CD14-positive monocyte (primary cell): Measurements from ENCODE around the gene KCNE4. TPM values are rescaled to one million over a fixed set of nuclear protein-coding genes. Genes with fewer than 3 reads are reported as not detected.

Source experiments
- DNase-seq, 3 donors: peaks; one replicate each; pipeline ENCODE4 v3.0.0-alpha.2; 2011 to 2022
- H2AFZ ChIP-seq: 2 replicates; pipeline ENCODE4 v1.6.0; 2012; ENCODE audit warnings: mild to moderate bottlenecking, low read depth, low read length, inconsistent platforms; ENCODE audit not compliant: insufficient read depth, poor library complexity, severe bottlenecking
- H3K27ac ChIP-seq, 2 donors: 1 replicate in 1 of 2; 2 replicates in 1 of 2; pipeline ENCODE4 v1.5.1; 2012 to 2013; ENCODE audit warnings: low read length in 2 of 2, control low read depth in 1 of 2, inconsistent platforms in 1 of 2, low read depth in 1 of 2, mild to moderate bottlenecking in 1 of 2
- H3K27me3 ChIP-seq, 2 donors: one replicate each; pipeline versions ENCODE4 v1.6.0 to v1.6.1; 2011 to 2013; ENCODE audit warnings: low read length in 2 of 2; ENCODE audit not compliant: control insufficient read depth in 2 of 2, insufficient read depth in 2 of 2
- H3K36me3 ChIP-seq, 2 donors: replicated peaks in 1 of 2; 1 replicate in 1 of 2; 2 replicates in 1 of 2; pipeline versions ENCODE4 v1.5.1 to v1.6.1; 2012 to 2013; ENCODE audit warnings: low read length in 2 of 2, control low read depth in 1 of 2, inconsistent platforms in 1 of 2, mild to moderate bottlenecking in 1 of 2; ENCODE audit not compliant: insufficient read depth in 2 of 2, control insufficient read depth in 1 of 2
- H3K4me1 ChIP-seq, 2 donors: 1 replicate in 1 of 2; 2 replicates in 1 of 2; pipeline versions ENCODE4 v1.5.1 to v1.6.1; 2012 to 2013; ENCODE audit warnings: low read length in 2 of 2, control low read depth in 1 of 2, inconsistent platforms in 1 of 2, mild to moderate bottlenecking in 1 of 2, moderate library complexity in 1 of 2; ENCODE audit not compliant: insufficient read depth in 2 of 2, control insufficient read depth in 1 of 2
- H3K4me2 ChIP-seq: replicated peaks from 2 replicates; pipeline ENCODE3; 2012; ENCODE audit warnings: low read length, moderate library complexity, mild to moderate bottlenecking; ENCODE audit not compliant: poor library complexity, severe bottlenecking; ENCODE audit errors: extremely low read depth
- H3K4me3 ChIP-seq, 3 experiments: fragments of 200-600 bp in 1 of 3; sonication (generic) in 1 of 3; replicated peaks in 1 of 3; 1 replicate in 2 of 3; 2 replicates in 1 of 3; pipeline ENCODE4 v1.5.1; 2011 to 2013; ENCODE audit warnings: low read length in 3 of 3, mild to moderate bottlenecking in 3 of 3, control low read depth in 2 of 3, low read depth in 2 of 3, inconsistent platforms in 1 of 3, moderate library complexity in 1 of 3
- H3K79me2 ChIP-seq: 2 replicates; pipeline ENCODE4 v1.6.0; 2012; ENCODE audit warnings: mild to moderate bottlenecking, control low read depth, inconsistent platforms, low read length, moderate library complexity; ENCODE audit not compliant: insufficient read depth
- H3K9ac ChIP-seq: 2 replicates; pipeline ENCODE4 v1.6.0; 2017; ENCODE audit warnings: low read length, mild to moderate bottlenecking; ENCODE audit not compliant: insufficient read depth, poor library complexity, severe bottlenecking
- H3K9me3 ChIP-seq, 2 donors: replicated peaks in 1 of 2; 1 replicate in 1 of 2; 2 replicates in 1 of 2; pipeline versions ENCODE4 v1.5.1 to v1.6.1; 2012 to 2013; ENCODE audit warnings: low read length in 2 of 2, control low read depth in 1 of 2; ENCODE audit not compliant: control insufficient read depth in 1 of 2, insufficient read depth in 1 of 2
- H4K20me1 ChIP-seq: 2 replicates; pipeline ENCODE4 v1.6.0; 2012; ENCODE audit warnings: mild to moderate bottlenecking, low read length, control low read depth, moderate library complexity; ENCODE audit not compliant: insufficient read depth
- H3K27ac Mint-ChIP-seq, 7 donors: one replicate each; pipeline ENCODE4 v1.8.0; 2020; ENCODE audit warnings: mild to moderate bottlenecking in 7 of 7, mixed read lengths in 7 of 7, moderate library complexity in 6 of 7, inconsistent platforms in 2 of 7
- H3K27me3 Mint-ChIP-seq, 3 donors: one replicate each; pipeline ENCODE4 v1.8.0; 2021 to 2022; ENCODE audit warnings: low read depth in 3 of 3, mild to moderate bottlenecking in 3 of 3, mixed read lengths in 3 of 3, moderate library complexity in 3 of 3, inconsistent platforms in 1 of 3
- H3K36me3 Mint-ChIP-seq, 2 donors: one replicate each; pipeline ENCODE4 v1.8.0; 2020; ENCODE audit warnings: mixed read lengths in 2 of 2, inconsistent platforms in 1 of 2, mild to moderate bottlenecking in 1 of 2
- H3K4me1 Mint-ChIP-seq: one replicate; pipeline ENCODE4 v1.8.0; 2020; ENCODE audit warnings: mild to moderate bottlenecking, mixed read lengths
- H3K4me3 Mint-ChIP-seq, 2 donors: one replicate each; pipeline ENCODE4 v1.8.0; 2020; ENCODE audit warnings: mild to moderate bottlenecking in 2 of 2, mixed read lengths in 2 of 2, moderate library complexity in 1 of 2
- H3K9me3 Mint-ChIP-seq, 7 donors: one replicate each; pipeline ENCODE4 v1.8.0; 2020 to 2022; ENCODE audit warnings: mixed read lengths in 7 of 7, mild to moderate bottlenecking in 6 of 7, moderate library complexity in 6 of 7, inconsistent platforms in 2 of 7
- whole genome bisulfite sequencing: methylation state at CpG from one replicate; pipeline ENCODE4 v1.1.5; 2013; ENCODE audit warnings: missing lambda C conversion rate; ENCODE audit not compliant: insufficient coverage; 5-methylcytosine and 5-hydroxymethylcytosine counted together
- intact Hi-C, 2 donors: fragments of 100-400 bp; cut with micrococcal nuclease; formaldehyde crosslinking; loops; one replicate each; pipeline versions ENCODE4 v1.15.0 to v1.15.1; 2023
- polyA plus RNA-seq, 3 donors: library from polyadenylated mRNA; depleted of rRNA in 1 of 3; unstranded in 2 of 3; stranded (reverse) in 1 of 3; fragments of 300-500 nt in 2 of 3; fragments of >200 nt in 1 of 3; fragmentation: Illumina TruSeq in 2 of 3; gene quantifications; 1 replicate in 2 of 3; 2 replicates in 1 of 3; pipeline ENCODE4 v1.2.3, GENCODE V29; 2012 to 2021
- TF ChIP-seq, protein P1 (sequence below): fragments of 200-600 bp; IDR thresholded peaks from one replicate; pipeline ENCODE4 v1.8.0; 2022; ENCODE audit warnings: antibody characterized with exemption, mild to moderate bottlenecking

KCNE4 gene
- polyA plus RNA-seq, 3 donors = not detected

DNA sequence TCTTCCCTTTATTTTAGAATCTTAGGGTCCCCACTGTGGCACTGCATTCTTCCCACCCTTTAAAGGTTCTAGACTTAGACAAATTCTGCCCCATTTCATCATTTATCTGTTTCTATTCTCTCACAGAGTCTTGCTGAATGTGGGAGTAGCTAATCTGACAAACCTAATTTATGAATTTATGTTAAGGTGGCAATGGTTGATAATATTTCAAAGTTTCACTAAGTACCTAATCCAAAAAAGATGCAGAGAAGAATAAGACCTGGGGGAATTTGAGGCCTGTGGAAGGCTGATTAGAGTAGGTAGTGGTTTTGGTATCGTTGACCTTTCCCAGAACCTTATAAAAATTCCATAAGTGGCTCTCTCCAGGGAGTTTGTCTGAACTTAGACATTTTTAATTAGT, 18.0 kb downstream of the KCNE4 start:
- no CpG with 5 or more reads among the region's 1 CpG for WGBS

DNA sequence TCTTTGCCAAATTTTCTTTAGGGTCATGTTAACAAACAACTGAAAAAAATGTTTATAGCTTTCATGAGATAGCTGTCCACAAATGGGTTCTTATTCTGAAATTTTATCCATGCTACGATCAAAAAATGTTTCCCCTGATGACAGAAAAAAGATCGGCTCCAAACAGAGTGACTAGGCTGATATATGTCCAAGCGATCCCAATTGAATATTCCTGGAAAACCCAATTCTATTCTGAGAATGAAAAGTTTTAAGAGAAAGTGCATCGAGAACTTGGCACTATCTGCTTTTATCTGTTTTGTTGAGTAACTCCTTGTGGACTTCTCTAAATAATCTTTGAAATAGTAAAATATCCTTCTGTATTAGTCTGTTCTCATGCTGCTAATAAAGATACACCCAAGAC, 19.1 kb downstream of the KCNE4 start:
- H3K27me3 ChIP-seq = no peaks in the 10 kb centered on the region
- no peak overlapping the region for H2AFZ ChIP-seq
- no peak overlapping the region for H3K4me3 ChIP-seq
- no peaks in the 10 kb centered on the region for H3K9me3 ChIP-seq
- 100% methylated on average over 2 of the region's 4 CpGs for WGBS
- H3K4me1 Mint-ChIP-seq = no peaks in the 10 kb centered on the region
- TF ChIP-seq, protein P1, sequence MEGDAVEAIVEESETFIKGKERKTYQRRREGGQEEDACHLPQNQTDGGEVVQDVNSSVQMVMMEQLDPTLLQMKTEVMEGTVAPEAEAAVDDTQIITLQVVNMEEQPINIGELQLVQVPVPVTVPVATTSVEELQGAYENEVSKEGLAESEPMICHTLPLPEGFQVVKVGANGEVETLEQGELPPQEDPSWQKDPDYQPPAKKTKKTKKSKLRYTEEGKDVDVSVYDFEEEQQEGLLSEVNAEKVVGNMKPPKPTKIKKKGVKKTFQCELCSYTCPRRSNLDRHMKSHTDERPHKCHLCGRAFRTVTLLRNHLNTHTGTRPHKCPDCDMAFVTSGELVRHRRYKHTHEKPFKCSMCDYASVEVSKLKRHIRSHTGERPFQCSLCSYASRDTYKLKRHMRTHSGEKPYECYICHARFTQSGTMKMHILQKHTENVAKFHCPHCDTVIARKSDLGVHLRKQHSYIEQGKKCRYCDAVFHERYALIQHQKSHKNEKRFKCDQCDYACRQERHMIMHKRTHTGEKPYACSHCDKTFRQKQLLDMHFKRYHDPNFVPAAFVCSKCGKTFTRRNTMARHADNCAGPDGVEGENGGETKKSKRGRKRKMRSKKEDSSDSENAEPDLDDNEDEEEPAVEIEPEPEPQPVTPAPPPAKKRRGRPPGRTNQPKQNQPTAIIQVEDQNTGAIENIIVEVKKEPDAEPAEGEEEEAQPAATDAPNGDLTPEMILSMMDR = no peak
- no peak overlapping the region for H3K27ac ChIP-seq
- no peak overlapping the region for H3K4me3 Mint-ChIP-seq
- no peaks in the 10 kb centered on the region for H3K4me1 ChIP-seq
- DNase-seq = no peak
- H3K9me3 Mint-ChIP-seq = peaks cover 0 to 5% (median 1%) of the 10 kb centered on the region in 7 donors
- H3K4me2 ChIP-seq = no peak overlapping the region
- H3K27ac Mint-ChIP-seq = no peak overlapping the region
- H3K36me3 Mint-ChIP-seq = no peaks in the 10 kb centered on the region
- H3K9ac ChIP-seq = no peak overlapping the region
- intact Hi-C loops = no loop called here
- peaks cover 0 to 3% (median 0%) of the 10 kb centered on the region in 3 donors for H3K27me3 Mint-ChIP-seq
- H3K36me3 ChIP-seq = no peaks in the 10 kb centered on the region
- H3K79me2 ChIP-seq = no peaks in the 10 kb centered on the region
- no peaks in the 10 kb centered on the region for H4K20me1 ChIP-seq

More for the DNA sequence above, 18.0 kb downstream of the KCNE4 start:
- no peak overlapping the region for H3K4me2 ChIP-seq
- peaks cover 0 to 3% (median 0%) of the 10 kb centered on the region in 3 donors for H3K27me3 Mint-ChIP-seq
- no peak overlapping the region for H3K9ac ChIP-seq
- no peaks in the 10 kb centered on the region for H3K36me3 ChIP-seq
- H3K27me3 ChIP-seq = no peaks in the 10 kb centered on the region
- no peaks in the 10 kb centered on the region for H3K36me3 Mint-ChIP-seq
- no peak overlapping the region for H3K4me3 Mint-ChIP-seq
- H3K4me1 ChIP-seq = no peaks in the 10 kb centered on the region
- H3K79me2 ChIP-seq = no peaks in the 10 kb centered on the region
- H3K4me3 ChIP-seq = no peak overlapping the region
- intact Hi-C loops = no loop called here
- H3K4me1 Mint-ChIP-seq = no peaks in the 10 kb centered on the region
- H4K20me1 ChIP-seq = no peaks in the 10 kb centered on the region
- H2AFZ ChIP-seq = no peak overlapping the region
- H3K9me3 Mint-ChIP-seq = peaks cover 0 to 5% (median 0%) of the 10 kb centered on the region in 7 donors
- no peak overlapping the region for H3K27ac ChIP-seq
- no peak overlapping the region for H3K27ac Mint-ChIP-seq
- H3K9me3 ChIP-seq = no peaks in the 10 kb centered on the region
- DNase-seq = no peak
- TF ChIP-seq, protein P1 = no peak
